ENCODE measurements around the gene PLB1.
"Not testable (repeated sequence)": the region's sequence is repeated elsewhere in the genome, so short reads cannot be mapped to it uniquely, and the experiment has no call there.

PLB1 gene

DNA sequence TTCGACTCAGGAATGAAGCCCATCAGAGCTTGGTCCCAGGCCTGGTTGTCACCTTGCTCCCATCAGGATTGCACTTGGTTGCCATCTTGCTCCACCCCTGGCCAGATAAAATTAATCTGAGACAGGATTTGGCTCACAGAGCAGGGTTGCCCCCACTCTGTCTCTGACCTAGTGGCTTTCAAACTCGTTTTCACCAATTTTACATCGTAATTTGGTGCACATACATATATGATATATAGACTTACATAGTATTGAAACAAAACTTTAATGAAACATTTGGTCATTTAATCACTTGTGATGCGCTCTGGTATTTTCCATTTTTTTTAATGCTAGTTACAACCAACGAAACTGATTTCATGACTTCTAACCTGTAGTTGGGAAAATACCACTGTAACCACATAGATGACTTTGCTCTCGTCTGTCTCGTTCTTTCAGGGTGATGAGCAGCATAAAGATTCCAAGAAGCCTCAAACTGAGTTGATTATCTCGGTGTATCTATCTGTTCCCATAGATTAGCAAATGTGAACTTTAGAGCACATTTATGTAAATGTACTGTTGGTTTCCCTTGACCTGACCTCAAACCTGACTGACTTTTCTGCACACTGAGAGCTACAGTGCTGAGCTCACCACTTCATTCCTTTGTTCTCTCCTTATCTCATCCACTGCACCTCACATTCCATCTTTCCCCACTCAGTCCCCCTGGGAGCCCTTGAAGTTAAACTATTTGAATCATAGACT is 30.5 kb upstream of the PLB1 start:
- no peak for DNase-seq

DNA sequence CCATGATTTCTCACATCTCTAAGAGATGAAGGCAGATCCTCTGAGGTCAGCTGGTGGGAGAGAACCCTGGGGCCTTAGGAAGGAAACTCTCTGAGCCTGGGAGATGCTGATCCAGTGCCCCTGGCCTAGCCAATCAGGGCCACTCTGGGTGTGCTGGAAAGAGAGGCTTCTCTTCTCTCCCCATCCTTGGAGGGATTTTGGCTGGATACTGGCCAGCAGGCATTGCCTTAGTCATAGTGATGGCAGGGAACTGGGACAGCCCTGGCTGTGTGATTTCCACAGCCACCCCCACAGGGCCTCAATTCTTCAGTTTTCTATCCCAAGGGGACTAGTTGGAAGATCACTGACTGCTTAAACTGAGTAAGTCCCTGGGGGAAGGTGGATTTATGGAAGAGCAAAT is 26.6 kb upstream of the PLB1 start:
- no peak for DNase-seq

DNA sequence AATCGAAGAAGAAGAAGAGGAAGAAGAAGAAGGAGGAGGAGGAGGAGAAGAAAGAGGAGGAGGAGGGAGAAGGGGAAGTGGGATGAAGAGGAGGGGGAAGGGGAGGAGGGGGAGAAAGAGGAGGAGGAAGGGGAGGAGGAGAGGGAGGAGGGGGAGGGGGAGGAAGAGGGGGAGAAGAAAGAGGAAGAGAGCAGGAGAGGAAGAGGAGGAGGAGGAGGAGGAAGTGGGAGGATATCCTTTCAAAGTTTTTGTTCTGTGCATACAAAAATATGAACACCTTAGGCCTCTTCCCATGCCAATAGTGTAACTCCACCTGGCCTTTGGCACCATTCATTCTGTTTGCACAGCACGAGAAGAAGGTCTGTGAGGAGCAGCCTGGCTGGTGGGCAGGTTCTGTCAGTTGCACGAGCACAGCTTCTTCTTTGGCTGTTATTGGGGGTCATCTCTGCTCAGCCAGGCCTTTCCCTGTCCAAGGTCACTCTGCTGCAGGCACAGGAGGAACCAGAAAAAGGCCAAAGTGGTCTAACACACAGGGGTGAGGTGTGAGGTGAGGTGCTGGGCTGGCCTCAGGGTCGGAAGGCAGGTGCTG is 25.8 kb upstream of the PLB1 start:
- DNase-seq, result no peak

DNA sequence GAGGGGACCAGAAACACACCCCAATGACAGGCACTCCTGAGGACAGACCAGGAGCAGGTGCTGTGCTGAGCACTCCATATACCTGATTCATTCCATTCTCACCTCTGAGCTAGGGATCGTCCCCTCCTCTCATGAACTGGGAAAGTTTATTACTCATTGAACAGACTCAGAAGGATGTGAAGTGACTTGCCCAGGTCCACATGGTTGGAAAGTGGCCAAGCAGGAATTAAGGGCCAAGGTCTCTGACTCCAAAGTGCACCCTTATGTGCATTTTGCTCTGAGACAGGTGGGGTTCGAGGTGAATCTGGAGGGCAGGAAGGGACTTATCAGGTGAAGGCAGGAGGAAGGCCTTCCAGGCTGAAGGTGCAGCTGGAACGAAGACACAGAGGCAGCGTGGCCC is 25.1 kb upstream of the PLB1 start:
- no peak for DNase-seq

DNA sequence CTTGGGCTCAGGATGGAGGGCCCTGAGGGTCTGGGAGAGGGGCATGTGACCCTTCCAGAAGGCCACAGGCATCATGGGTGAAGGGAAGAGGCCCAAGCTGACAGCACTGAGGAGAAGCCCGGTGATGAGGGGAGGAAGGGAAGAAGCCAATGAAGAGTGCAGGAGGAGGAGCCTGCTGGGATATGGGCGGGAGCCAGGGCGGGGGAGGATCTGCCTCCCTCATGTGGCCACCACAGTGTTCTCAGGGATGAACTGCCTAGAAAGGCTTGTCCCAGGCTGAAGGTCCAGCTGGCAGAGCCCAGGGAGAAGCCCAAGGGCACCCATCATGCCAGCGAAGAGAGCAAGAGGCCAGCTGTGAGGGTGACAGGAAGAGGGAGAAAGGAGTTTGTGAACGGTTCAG is 24.6 kb upstream of the PLB1 start:
- no peak for DNase-seq

DNA sequence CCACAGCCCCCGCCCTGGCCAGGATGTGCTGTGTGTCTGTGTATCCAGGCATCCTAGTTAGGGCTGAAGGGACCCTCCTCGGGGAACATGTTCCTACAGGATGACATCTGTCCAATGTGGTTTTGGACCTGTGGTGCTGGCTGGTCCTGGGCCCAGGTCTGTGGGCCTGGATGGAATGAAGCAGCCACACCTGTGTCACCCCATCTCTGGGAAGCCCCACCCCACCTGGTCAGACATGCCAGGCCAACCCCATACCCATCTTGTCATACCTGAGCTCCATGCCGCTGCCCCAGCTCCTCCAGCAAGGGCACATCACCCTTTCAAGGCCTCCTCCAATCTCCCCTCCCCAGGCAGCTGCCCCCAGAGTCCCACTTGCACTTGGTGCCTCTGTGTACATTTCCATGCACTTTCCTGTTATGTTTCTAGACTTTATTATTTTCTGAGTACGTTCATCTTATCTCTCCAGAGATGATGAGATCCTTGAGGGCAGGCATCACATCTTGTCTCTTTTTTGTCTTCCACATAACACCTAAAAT is 24.1 kb upstream of the PLB1 start:
- no peak for DNase-seq

DNA sequence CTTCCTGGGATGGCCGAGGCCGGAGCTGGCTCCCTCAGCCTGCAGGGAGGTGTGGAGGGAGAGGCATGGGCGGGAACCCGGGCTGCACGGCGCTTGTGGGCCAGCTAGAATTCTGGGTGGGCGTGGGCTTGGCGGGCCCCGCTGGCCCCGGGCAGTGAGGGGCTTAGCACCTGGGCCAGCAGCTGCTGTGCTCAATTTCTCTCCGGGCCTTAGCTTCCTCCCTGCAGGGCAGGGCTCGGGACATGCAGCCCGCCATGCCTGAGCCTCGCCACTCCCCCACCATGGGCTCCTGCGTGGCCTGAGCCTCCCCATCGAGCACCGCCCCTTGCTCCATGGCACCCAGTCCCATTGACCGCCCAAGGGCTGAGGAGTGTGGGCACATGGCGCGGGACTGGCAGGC is 23.2 kb upstream of the PLB1 start:
- DNase-seq, result not testable (repeated sequence)

DNA sequence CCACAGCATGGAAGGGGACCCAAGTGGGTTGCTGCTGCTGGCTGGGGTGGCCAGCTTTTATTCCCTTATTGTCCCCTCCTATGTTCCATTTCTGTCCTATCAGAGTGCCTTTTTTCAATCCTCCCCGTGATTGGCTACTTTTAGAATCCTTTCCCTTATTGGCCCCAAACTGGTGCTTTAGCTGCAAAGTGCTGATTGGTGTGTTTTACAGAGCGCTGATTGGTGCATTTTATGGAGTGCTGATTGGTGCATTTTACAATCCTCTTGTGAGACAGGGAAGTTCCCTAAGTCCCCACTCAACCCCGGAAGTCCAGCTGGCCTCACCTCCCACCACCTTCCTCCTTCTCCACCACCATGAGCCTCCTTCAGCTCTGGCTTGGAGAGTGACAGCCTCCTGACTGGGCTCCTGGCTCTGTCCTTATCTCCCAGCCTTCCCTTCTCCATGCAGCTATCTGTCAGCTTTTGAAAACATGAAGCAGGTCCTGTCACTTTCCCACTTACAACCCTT is 20.7 kb upstream of the PLB1 start:
- DNase-seq, result no peak

DNA sequence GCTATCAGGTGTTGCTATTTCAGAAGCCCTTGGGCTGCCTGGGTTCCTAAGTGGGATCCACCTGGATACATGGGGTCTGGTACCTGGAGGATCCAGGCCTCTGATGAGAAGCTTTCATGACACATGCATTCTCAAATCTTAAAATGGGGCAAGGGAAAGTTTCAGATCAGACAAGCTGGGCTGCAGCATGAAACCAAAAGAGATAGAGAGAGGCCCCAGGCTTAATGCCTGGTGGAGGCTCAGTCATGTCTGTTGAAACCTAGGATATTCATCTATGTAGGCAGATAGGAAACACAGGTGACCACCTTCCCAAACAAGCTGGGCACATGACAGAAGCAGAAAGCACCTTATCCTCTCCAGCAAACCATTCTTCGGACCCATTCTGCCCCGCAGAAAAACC is 18.8 kb upstream of the PLB1 start:
- DNase-seq, result no peak

DNA sequence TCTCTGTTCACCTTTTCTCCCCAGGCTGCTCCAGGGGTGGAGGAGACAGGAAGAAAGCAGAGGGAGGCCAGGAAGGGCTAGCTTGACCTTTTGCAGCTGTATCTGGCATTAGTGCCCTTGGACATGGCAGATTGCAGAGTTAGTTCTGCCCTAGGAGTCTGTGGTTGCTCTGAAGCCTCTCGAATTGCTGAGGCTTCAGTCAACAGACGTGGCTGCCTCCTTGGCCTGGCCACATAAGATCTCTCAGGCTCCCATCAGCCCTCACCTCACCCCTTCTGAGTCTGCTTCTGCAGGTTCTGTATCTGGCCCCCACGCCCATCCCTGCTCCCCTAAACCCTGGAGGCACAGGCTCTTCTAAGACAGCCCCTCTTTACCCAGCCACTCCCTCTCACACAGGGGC is 18.2 kb upstream of the PLB1 start:
- DNase-seq, result no peak

DNA sequence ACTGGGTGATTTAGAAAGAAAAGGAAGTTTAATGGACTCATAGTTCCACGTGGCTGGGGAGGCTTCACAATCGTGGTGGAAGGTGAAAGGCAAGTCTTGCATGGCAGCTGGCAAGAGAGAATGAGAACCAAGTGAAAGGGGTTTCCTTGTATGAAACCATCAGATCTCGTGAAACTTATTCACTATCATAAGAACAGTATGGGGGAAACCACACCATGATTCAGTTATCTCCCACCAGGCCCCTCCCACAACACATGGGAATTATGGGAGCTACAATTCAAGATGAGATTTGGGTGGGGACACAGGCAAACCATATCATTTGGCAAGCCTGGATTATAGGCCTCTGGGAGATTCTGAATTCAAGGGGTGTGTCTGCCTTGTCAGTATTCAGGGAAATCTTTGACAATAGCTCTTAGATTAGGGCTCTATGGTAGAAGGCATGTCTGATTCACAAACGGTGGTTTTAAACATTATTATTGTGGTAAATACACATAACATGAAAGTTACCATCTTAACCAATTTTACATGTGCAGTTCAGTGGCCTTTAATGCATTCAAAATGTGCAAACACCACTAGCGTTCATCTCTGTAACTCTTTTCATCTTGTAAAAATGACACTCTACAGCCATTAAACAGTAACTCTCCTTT is 15.3 kb upstream of the PLB1 start:
- no peak for DNase-seq

DNA sequence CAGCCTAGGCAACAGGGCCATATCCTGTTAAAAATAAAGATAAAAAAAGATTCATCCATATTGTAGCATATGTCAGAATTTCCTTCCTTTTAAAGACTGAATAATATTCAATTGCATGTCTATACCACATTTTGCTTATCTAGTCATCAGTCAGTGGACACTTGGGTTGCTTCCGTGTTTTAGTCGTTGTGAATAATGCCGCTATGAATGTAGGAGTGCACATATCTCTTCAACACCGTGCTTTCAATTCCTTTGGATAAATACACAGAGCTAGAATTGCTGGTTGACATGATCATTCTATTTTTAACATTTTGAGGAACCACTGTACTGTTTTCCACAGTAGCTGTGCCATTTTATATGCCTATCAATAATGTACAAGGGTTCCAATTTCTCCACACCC is 14.0 kb upstream of the PLB1 start:
- no peak for DNase-seq

DNA sequence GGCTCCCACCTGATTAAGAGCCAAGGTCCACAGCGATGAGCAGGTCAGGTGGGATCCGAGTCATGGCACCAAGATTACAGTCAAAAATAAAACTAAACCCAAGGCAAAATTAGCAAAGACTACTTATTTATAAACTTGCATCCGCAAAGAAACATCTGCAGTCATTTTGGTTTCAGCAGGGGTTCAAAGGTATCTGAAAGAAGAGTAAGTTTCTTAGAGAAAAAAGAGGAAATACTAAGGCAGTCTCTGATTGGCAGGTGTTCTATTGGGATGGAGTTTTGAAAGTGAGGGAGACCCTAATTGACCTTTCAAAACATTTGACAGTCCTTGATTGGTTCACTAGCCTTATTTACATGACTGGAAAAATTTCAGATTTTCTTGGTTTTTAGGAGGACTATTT is 11.0 kb upstream of the PLB1 start:
- no peak for DNase-seq

DNA sequence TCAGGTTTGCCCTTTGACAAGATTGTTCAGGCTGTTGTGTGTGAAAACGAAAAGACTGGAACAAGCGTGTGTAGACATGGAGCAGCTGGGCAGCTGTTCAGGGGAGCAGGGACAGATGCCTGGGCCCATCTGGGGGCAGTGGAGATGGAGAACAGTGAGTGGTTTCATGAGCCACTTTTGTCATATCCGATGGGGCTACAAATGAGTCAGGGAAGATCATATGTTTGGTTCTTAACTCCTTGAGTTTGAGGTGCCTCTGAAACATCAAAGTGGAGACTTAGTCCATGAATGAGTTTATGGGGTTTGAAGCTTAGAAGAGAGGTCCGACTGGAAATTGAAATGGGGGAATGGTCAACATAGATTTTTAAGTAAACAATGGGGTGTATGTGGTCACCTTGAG is 9.3 kb upstream of the PLB1 start:
- DNase-seq, result no peak

DNA sequence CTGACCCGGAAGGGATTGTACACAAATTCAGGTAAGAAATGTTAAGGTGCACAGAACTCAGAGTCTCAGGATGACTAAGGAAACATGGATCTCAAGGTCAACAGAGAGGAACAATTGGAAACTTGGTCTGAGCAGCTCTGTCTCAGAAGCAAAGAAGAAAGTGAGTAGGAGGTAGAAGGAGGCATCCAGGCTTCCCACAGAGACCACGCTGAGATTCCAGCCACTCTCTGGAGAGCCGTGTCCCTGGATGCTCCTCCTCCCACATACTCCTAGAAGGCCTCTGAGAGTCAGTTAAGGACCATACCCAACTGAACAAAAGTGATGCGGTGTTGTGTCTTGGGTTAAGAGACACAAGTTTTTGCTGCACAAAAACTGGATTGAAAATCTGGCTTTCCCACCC is 8.6 kb upstream of the PLB1 start:
- DNase-seq, result no peak

DNA sequence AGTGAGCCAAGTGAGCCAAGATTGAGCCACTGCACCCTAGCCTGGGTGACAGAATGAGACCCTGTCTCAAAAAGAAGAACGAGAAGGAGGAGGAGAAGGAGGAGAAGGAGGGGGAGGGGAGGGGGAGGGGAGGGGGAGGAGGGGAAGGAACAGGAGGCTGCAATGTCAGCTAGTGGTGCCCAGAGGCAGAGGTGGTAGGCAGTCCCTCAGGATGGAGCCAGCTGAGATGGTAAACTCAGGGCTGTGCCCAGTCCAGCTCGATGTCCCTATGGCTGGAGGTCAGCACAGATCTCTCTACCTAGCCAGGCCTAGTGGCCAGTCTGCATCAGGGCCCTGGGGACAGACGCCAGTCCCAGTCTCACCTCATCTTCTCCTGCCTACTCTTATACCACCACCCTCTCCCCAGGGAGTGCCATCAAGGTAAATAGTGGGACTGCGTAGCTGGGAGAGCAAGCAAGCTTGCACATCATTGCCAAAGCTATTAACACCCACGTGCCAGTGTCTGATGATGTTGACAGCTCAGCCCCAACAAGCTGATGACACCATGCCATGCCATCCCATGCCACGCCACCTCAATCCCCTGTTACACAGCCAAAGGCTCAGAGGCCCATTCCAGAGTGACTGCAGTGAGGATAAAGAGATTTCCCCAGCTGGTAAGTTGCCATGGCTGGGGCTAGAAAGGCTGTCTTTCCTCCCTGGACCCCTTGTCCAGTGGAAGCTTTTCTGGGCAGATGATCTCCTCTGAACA is 7.6 kb upstream of the PLB1 start:
- no peak for DNase-seq

DNA sequence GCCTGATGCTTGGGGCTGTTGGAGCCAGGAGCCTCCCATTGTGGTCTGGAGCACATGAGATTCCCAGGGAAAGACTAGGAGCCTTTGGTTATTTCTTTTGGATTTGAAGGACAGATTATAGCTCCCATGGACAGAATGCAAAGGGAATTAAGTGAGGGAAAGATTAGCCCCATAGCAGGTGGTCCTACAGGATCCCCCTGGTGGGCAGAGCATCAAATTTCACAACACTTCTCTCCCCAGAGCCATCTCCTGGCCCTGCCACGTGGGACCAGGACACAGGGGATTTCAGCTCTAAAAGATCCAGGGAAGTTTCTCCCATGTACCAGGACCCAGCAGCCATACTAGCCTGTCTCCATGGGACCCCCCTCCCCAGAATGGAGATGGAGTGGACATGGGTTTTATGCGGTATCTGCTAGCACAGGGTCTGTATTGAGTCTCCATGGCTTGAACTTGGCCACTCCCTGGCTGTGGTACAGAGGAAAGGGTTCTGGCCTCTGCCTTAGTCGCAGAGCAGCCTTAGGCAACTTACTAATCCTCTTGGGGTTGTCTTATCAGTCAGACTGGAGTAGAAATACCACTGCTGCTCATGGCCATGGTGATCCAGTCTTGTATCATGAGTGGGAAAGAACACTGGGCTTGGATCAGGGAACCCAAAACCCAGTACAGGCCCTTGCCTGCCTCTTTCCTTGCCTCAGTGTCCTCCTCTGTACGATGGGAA is 6.8 kb upstream of the PLB1 start:
- no peak for DNase-seq

DNA sequence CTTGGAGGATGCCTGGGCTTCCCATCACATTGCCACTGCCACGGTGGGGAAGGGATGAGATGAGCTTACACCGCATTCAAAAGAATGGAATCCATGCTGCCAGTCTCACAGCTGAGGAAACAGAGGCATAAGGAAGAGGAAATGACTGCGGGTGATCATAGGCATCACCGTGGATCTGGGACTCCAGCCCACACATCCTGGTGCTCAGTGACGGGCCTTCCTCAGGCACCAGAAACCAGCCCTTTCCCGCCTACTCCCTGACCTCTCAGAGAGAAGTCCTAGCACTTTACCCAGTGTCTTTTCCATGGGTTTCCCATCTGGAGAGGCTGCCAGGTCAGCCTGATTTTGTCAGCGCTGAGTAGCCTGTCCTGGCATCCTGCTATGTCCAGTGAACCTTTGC is 5.3 kb upstream of the PLB1 start:
- DNase-seq, result no peak

DNA sequence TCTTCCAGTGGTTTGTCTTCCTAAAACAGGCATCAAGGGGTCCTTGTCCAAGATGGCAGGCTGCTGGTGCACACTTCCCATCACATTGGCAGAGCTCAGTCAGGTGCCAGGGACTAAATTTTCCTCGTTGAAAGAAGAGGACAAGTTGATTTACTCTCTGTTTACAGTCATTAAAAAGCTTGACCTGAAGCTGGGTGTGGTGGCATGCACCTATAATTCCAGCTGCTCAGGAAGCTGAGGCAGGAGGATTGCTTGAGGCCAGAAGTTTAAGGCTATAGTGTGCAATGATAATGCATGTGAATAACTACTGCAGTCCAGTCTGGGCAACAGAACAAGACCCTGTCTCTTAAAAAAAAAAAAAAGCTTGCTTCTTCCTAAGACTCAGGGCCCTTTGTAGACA is 3.6 kb upstream of the PLB1 start:
- DNase-seq, result no peak

DNA sequence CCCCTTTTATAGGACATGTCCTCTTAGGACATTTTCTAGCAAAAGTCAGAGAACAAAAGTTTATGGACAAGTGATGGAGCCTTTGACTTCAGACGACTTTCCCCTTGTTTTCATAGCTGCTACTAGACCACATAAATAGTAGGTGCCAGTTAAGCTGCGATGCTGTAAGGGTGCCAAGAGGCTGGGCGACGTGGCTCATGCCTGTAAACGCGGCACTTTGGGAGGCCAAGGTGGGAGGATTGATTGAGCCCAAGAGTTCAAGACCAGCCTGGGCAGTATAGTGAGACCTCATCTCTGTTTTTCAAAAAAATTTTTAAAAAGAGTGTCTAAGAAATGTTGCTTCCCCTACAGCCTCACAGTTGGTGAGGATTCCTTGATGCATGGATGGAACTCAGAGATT is 2.2 kb upstream of the PLB1 start:
- DNase-seq, result no peak

DNA sequence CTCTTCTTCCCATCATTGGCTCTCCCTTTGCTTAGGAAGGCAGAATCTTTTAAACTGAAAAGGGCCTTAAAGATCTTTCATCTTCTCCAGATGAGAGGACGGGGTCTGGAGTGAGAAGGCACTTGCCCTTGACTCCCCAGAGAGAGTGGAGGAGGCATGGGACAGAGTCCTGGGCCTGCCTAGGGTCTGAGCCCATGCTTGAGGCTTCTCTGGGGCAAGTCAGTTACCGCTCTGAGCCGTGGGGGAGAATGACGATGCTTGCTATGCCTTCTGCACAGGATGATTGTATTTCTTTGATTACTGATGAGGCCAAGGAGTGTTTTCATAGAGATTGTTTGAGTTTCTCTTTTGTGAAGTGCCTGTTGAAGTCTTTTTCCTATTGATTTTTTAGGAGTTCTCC is 921 bp downstream of the PLB1 start:
- no peak for DNase-seq

DNA sequence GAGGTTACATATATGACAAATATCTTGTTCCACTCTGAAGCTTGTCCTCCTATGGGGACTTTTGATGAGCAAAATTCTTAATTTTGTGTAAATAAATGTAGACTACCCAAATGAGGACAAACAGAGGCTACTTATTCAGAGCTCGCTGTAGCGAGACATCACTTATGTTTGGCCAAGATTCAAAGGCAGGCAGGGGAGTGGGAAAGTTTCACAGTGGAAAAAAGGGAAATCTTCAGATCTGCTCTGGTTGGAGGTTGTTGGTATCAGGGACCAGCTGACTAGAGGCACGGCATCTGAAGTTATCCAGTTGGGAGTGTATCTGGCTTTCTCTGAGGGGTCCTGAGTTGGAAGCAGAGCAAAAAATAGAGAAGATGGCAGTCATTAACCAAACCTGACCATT is 1.3 kb downstream of the PLB1 start:
- DNase-seq, result no peak

DNA sequence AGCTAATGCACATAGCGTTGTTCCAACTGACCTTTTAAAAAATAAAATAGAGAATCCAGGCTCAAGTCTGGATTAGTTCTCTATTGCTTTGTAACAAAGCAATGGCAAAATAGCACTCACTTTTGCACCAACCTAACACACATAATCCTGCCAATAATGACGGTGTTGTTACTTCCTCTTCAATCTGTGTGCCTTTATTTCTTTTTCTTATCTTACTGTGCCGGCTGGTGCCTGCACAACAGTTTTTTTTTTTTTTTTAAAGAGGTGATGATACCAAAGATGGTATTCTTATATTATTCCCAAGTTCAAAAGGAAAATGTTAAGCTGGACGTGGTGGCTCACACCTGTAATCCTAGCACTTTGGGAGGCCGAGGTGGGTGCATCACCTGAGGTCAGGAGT is 3.4 kb downstream of the PLB1 start:
- no peak for DNase-seq

Data from activated CD4-positive, CD25-positive, alpha-beta regulatory T cell (primary cell).